ENCODE data around the gene MCM6. TPM values are rescaled to one million over a fixed set of nuclear protein-coding genes. Genes with fewer than 3 reads are reported as not detected.
A peak's percentile ranks its signal among the peaks of the same experiment; 100 is the strongest.

The MCM6 gene
- total RNA-seq, 1 experiment from 2014 or later, result 113 TPM

- Histone ChIP-seq H3K18ac (ENCODE audit: insufficient read length, low read depth, low read length) (no peak overlapping the region), H3K79me1 (ENCODE audit: insufficient read depth, low read depth, low read length, poor library complexity, severe bottlenecking) (no peaks in the 10 kb centered on the region), H2BK20ac (ENCODE audit: low read depth, low read length, poor library complexity, severe bottlenecking) (no peak overlapping the region), H2BK120ac (ENCODE audit: low read depth, low read length, poor library complexity, severe bottlenecking) (no peak overlapping the region), H3K4me2 (ENCODE audit: insufficient read depth, insufficient read length, low read length) (no peak overlapping the region), H3K9ac (ENCODE audit: extremely low read depth, insufficient read length, low read length) (no peak overlapping the region), H2BK15ac (ENCODE audit: low read depth, low read length) (no peak overlapping the region), H4K20me1 (ENCODE audit: control insufficient read depth, insufficient read depth, insufficient read length) (no peaks in the 10 kb centered on the region), H4K91ac (ENCODE audit: insufficient read length, low read depth, low read length) (no peak overlapping the region), H3K23me2 (ENCODE audit: insufficient read length, low read depth, low read length, poor library complexity, severe bottlenecking) (no peaks in the 10 kb centered on the region), H2AFZ (ENCODE audit: low read length) (no peak overlapping the region), H3K4ac (ENCODE audit: low read depth, low read length) (no peak overlapping the region), H3K9me3 (ENCODE audit: control insufficient read depth, low read depth, low read length) (no peaks in the 10 kb centered on the region), H4K8ac (replicated peaks; ENCODE audit: insufficient read length, low read depth, low read length) (no peak overlapping the region), H2BK12ac (ENCODE audit: insufficient read length, low read depth, low read length) (no peak overlapping the region), H3K27me3 (ENCODE audit: insufficient read depth, low read length) (no peaks in the 10 kb centered on the region), H4K5ac (ENCODE audit: insufficient read length, low read depth, low read length) (no peak overlapping the region), H3K27ac (ENCODE audit: insufficient read length, low read depth, low read length) (no peak overlapping the region), H3K56ac (ENCODE audit: insufficient read length, low read depth, low read length) (no peak overlapping the region), H3T11ph (ENCODE audit: low read length) (no peak overlapping the region), H3K79me2 (ENCODE audit: insufficient read depth, low read length) (no peaks in the 10 kb centered on the region), H2BK5ac (ENCODE audit: insufficient read length, low read length) (no peak overlapping the region), H3K23ac (ENCODE audit: insufficient read length, low read depth, low read length) (no peak overlapping the region), H3K14ac (ENCODE audit: insufficient read depth, low read length) (no peak overlapping the region), H2AK5ac (ENCODE audit: insufficient read length, low read length) (no peak overlapping the region), H3K4me1 (ENCODE audit: insufficient read depth, low read length) (no peaks in the 10 kb centered on the region)
- H3K9me3 Mint-ChIP-seq, result no peaks in the 10 kb centered on the region
- H3K36me3 Mint-ChIP-seq (ENCODE audit: insufficient read depth in 1 of 3, low read depth in 3 of 3), result peaks cover 6 to 34% (median 28%) of the 10 kb centered on the region in 3 experiments; a peak in 6 of 7 replicates
- H3K4me1 Mint-ChIP-seq, result peaks cover 10 to 18% of the 10 kb centered on the region in 2 experiments
- TF ChIP-seq CTCF (conservative IDR thresholded peaks at IDR 0.05), result no peak
- DNase-seq, result no peak
- H3K27ac Mint-ChIP-seq, result peak overlapping the region in 2 of 3 experiments; percentile 63 to 93; a peak in 3 of 7 replicates
- no peaks in the 10 kb centered on the region for H3K27me3 Mint-ChIP-seq (ENCODE audit: low read depth)
- WGBS (ENCODE audit: extremely low coverage, insufficient read length, low lambda C conversion rate), result no CpG with 5 or more reads among the region's 3 CpGs
- H3K4me3 Mint-ChIP-seq, result no peak overlapping the region
Measured at GRCh38 chr2:135903650-135904049, 27.4 kb upstream of the MCM6 start.

Measured in H9 (cell line).